Retinal pigment epithelial cell (primary cell): ENCODE measurements around the gene LMO7.

ENCODE experiments used
- DNase-seq: peaks from one replicate; pipeline ENCODE4 v3.0.0-alpha.2; 2010; ENCODE audit warnings: low read depth
- H3K4me3 ChIP-seq: 2 replicates; pipeline ENCODE4 v1.5.1; 2011; ENCODE audit warnings: mild to moderate bottlenecking, low read length, control low read depth, moderate library complexity
- CTCF ChIP-seq: conservative IDR thresholded peaks from 2 replicates; pipeline ENCODE4 v1.5.1; 2011; ENCODE audit warnings: low read depth, low read length, control low read depth, inconsistent platforms

LMO7 gene

GRCh38 chr13:75643693-75644092 is 7.6 kb downstream of the LMO7 start:
- no peak for TF ChIP-seq CTCF
- no peak for DNase-seq
- no peak overlapping the region for H3K4me3 ChIP-seq

- no peak for DNase-seq
- H3K4me3 ChIP-seq, result no peak overlapping the region
- no peak for TF ChIP-seq CTCF
Measured at GRCh38 chr13:75645141-75645540, 9.0 kb downstream of the LMO7 start.

- TF ChIP-seq CTCF, result no peak
- no peak for DNase-seq
- no peak overlapping the region for H3K4me3 ChIP-seq
Measured at GRCh38 chr13:75647126-75647784, 11.1 kb downstream of the LMO7 start.

- H3K4me3 ChIP-seq, result no peak overlapping the region
- TF ChIP-seq CTCF, result no peak
- no peak for DNase-seq
Measured at GRCh38 chr13:75648446-75648845, 12.3 kb downstream of the LMO7 start.

GRCh38 chr13:75651013-75651412 is 14.9 kb downstream of the LMO7 start:
- no peak overlapping the region for H3K4me3 ChIP-seq
- TF ChIP-seq CTCF, result no peak
- DNase-seq, result no peak

- TF ChIP-seq CTCF, result no peak
- DNase-seq, result no peak
- H3K4me3 ChIP-seq, result no peak overlapping the region
Measured at GRCh38 chr13:75652726-75653125, 16.6 kb downstream of the LMO7 start.

- TF ChIP-seq CTCF, result no peak
- DNase-seq, result no peak
- H3K4me3 ChIP-seq, result no peak overlapping the region
Measured at GRCh38 chr13:75656425-75656989, 20.4 kb downstream of the LMO7 start.
